ENCODE data around the gene SNRPD1. TPM values are rescaled to one million over a fixed set of nuclear protein-coding genes. Genes with fewer than 3 reads are reported as not detected.
"Not testable (repeated sequence)": the region's sequence is repeated elsewhere in the genome, so short reads cannot be mapped to it uniquely, and the experiment has no call there.

Gene SNRPD1
- total RNA-seq, 1 donor from 2014 or later: 56.5 TPM

DNA sequence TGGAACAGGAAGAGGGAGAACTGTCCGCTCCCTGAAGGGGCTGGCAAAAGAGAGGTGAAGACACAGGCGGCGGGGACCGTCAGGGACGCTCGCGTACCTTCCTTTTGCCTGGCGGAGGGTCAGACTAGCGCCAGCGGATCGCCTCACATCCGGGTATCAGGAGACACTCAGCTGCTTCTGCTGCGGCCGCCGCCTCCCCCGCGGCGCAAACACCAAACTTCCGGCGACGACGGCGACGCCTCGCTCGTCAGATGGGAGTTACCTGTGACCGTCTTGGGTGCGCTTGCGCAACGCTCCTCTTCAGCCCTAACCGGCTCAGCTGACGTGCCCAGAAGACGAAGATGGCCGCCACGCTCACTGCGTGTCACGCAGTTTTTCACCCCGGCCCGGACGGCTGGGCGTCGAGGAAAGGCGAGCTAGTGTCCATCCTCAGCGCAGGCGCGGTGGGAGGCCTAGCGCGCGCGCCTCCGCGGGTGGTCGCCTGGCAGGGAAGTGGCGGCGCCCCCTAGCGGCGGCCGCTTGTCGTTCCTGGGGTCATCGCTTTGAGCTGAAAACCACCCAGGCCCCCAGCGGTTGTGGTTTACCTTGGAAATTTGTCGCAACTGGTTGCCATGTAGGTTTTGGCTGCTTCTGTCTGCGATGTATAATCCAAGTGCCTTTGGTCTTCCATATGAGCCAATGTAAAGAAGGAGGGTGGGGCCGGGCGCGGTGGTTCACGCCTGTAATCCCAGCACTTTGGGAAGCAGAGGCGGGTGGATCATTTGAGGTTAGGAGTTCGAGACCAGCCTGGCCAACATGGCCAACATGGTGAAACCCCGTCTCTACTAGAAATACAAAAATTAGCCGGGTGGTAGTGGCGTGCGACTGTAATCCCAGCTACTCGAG is 11.3 kb upstream of the SNRPD1 start, which contains the start of gene ESCO1:
TSS of gene ESCO1 (minus strand) at position 179 of the 885 bp plus-strand sequence. CDS start 25,861 bp downstream, outside the sequence.
- Mint-ChIP-seq H3K36me3 (ENCODE audit: unreplicated experiment) (no peaks in the 10 kb centered on the region), H3K9me3 (ENCODE audit: unreplicated experiment) (peaks cover 9% of the 10 kb centered on the region), H3K27ac (ENCODE audit: unreplicated experiment) (peak within 1 kb of the TSS; percentile 98), H3K27me3 (ENCODE audit: unreplicated experiment) (peaks cover 3% of the 10 kb centered on the region), H3K4me3 (ENCODE audit: unreplicated experiment) (peak within 1 kb of the TSS; percentile 99), H3K4me1 (ENCODE audit: low read depth, unreplicated experiment) (peaks cover 6% of the 10 kb centered on the region)
- TF ChIP-seq, protein P1, sequence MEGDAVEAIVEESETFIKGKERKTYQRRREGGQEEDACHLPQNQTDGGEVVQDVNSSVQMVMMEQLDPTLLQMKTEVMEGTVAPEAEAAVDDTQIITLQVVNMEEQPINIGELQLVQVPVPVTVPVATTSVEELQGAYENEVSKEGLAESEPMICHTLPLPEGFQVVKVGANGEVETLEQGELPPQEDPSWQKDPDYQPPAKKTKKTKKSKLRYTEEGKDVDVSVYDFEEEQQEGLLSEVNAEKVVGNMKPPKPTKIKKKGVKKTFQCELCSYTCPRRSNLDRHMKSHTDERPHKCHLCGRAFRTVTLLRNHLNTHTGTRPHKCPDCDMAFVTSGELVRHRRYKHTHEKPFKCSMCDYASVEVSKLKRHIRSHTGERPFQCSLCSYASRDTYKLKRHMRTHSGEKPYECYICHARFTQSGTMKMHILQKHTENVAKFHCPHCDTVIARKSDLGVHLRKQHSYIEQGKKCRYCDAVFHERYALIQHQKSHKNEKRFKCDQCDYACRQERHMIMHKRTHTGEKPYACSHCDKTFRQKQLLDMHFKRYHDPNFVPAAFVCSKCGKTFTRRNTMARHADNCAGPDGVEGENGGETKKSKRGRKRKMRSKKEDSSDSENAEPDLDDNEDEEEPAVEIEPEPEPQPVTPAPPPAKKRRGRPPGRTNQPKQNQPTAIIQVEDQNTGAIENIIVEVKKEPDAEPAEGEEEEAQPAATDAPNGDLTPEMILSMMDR (IDR thresholded peaks at IDR 0.05; ENCODE audit: partially characterized antibody, unreplicated experiment): peak; percentile 99
- DNase-seq: peak; percentile 96

DNA sequence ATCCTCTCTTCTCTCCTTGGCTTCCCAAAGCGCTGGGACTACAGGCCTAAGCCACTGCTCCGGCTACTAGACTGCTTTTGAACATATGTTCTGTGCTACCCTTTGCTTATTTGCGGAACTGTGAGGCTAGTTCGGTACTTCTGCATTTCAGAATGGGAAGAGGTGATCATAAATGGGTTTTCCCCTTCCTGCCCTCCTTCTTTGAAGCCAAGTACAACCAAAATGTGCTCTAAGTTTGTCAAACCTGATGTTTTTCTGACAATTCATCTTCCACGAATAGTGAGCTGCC is 9.9 kb upstream of the SNRPD1 start:
- no peak overlapping the region for H3K4me3 Mint-ChIP-seq (ENCODE audit: unreplicated experiment)
- no peak for DNase-seq
- peaks cover 3% of the 10 kb centered on the region for H3K27me3 Mint-ChIP-seq (ENCODE audit: unreplicated experiment)
- H3K36me3 Mint-ChIP-seq (ENCODE audit: unreplicated experiment): no peaks in the 10 kb centered on the region
- H3K27ac Mint-ChIP-seq (ENCODE audit: unreplicated experiment): no peak overlapping the region
- TF ChIP-seq, protein P1 (IDR thresholded peaks at IDR 0.05; ENCODE audit: partially characterized antibody, unreplicated experiment): no peak
- peaks cover 6% of the 10 kb centered on the region for H3K4me1 Mint-ChIP-seq (ENCODE audit: low read depth, unreplicated experiment)
- peaks cover 9% of the 10 kb centered on the region for H3K9me3 Mint-ChIP-seq (ENCODE audit: unreplicated experiment)

DNA sequence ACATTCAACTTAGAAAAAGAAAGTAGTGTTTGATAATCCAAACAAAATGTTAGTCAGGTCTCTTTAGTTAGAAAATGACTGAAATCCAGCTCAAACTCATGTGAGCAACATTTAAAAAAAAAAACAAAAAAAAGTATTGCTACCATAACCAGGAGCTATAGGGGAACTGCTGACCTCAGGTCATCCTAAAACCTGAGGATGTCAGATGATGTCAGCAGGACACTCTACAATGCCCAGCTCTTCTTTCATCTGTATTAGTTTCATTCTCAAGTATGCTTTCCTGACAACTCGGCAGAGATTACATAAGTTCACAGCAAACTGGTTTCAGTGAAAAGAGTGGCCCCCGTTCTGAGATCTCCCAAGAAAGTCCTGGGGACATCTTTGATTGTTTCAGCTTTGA is 7.4 kb upstream of the SNRPD1 start:
- no peaks in the 10 kb centered on the region for H3K4me1 Mint-ChIP-seq (ENCODE audit: low read depth, unreplicated experiment)
- no peak overlapping the region for H3K27ac Mint-ChIP-seq (ENCODE audit: unreplicated experiment)
- DNase-seq: no peak
- H3K36me3 Mint-ChIP-seq (ENCODE audit: unreplicated experiment): no peaks in the 10 kb centered on the region
- TF ChIP-seq, protein P1 (IDR thresholded peaks at IDR 0.05; ENCODE audit: partially characterized antibody, unreplicated experiment): no peak
- peaks cover 3% of the 10 kb centered on the region for H3K27me3 Mint-ChIP-seq (ENCODE audit: unreplicated experiment)
- H3K9me3 Mint-ChIP-seq (ENCODE audit: unreplicated experiment): peaks cover 5% of the 10 kb centered on the region
- H3K4me3 Mint-ChIP-seq (ENCODE audit: unreplicated experiment): no peak overlapping the region

- no peak overlapping the region for H3K4me3 Mint-ChIP-seq (ENCODE audit: unreplicated experiment)
Observed at GRCh38 chr18:21605213-21605612, 6.9 kb upstream of the SNRPD1 start.

DNA sequence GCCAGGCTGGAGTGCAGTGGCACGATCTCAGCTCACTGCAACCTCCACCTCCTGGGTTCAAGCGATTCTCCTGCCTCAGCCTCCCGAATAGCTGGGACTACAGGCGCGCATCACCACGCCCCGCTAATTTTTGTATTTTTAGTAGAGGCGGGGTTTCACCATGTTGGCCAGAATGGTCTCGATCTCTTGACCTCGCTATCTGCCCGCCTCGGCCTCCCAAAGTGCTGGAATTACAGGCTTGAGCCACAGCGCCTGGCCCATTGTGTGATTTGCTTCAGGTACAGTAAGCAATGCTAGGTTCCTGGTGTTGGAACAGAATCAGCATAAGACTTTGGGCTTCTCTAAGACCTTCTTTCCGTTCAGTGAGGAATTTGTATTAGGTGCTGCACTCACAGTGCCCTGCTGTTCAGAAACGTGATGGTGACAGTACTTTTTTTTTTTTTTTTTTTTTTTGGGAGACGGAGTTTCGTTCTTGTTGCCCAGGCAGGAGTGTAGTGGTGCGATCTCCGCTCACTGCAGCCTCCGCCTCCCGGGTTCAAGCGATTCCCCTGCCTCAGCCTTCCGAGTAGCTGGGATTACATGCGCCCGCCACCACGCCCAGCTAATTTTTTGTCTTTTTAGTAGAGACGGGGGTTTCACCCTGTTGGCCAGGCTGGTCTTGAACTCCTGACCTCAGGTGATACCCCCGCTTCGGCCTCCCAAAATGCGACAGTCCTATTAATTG is 551 bp upstream of the SNRPD1 start:
- H3K36me3 Mint-ChIP-seq (ENCODE audit: unreplicated experiment); DNase-seq; H3K9me3 Mint-ChIP-seq (ENCODE audit: unreplicated experiment); H3K4me1 Mint-ChIP-seq (ENCODE audit: low read depth, unreplicated experiment); H3K27me3 Mint-ChIP-seq (ENCODE audit: unreplicated experiment): not testable (repeated sequence)
- peak overlapping the region; percentile 94 for H3K27ac Mint-ChIP-seq (ENCODE audit: unreplicated experiment)
- peak overlapping the region; percentile 99 for H3K4me3 Mint-ChIP-seq (ENCODE audit: unreplicated experiment)

More at GRCh38 chr18:21605213-21605612, 6.9 kb upstream of the SNRPD1 start:
- TF ChIP-seq, protein P1 (IDR thresholded peaks at IDR 0.05; ENCODE audit: partially characterized antibody, unreplicated experiment): no peak
- Mint-ChIP-seq H3K4me1 (ENCODE audit: low read depth, unreplicated experiment) (no peaks in the 10 kb centered on the region), H3K36me3 (ENCODE audit: unreplicated experiment) (no peaks in the 10 kb centered on the region), H3K9me3 (ENCODE audit: unreplicated experiment) (peaks cover 4% of the 10 kb centered on the region), H3K27ac (ENCODE audit: unreplicated experiment) (no peak overlapping the region), H3K27me3 (ENCODE audit: unreplicated experiment) (no peaks in the 10 kb centered on the region)
- DNase-seq: no peak

- H3K36me3 Mint-ChIP-seq (ENCODE audit: unreplicated experiment); H3K4me1 Mint-ChIP-seq (ENCODE audit: low read depth, unreplicated experiment); H3K27ac Mint-ChIP-seq (ENCODE audit: unreplicated experiment); DNase-seq; H3K27me3 Mint-ChIP-seq (ENCODE audit: unreplicated experiment); H3K9me3 Mint-ChIP-seq (ENCODE audit: unreplicated experiment); H3K4me3 Mint-ChIP-seq (ENCODE audit: unreplicated experiment): not testable (repeated sequence)
Observed at GRCh38 chr18:21621640-21622039, 9.5 kb downstream of the SNRPD1 start.
